ENCODE data around the gene KIF11. TPM values are rescaled to one million over a fixed set of nuclear protein-coding genes. Genes with fewer than 3 reads are reported as not detected.

The KIF11 gene
- total and polyA plus RNA-seq, 2 of the 13 experiments (the other 11 are each of a cell fraction or from before 2014, with no cell fraction given): 8.7 to 38.4 TPM

GRCh38 chr10:92689663-92690210 lies 96.8 kb downstream of the KIF11 start, which contains the start of gene HHEX:
HHEX (plus strand) TSS chr10:92689955; CDS start chr10:92689987, 32 bp downstream.
- peaks cover 0 to 5% of the 10 kb centered on the region in 2 experiments; a peak in 1 of 5 replicates for H3K36me3 ChIP-seq (replicated peaks in 1 of 2; ENCODE audit: control insufficient read depth in 1 of 2, insufficient read depth in 2 of 2, low read length in 2 of 2)
- CTCF ChIA-PET (ENCODE audit: low intra/inter-chr PET ratio, low total read pairs): no interaction called here
- no peaks in the 10 kb centered on the region for H3K9me3 ChIP-seq (ENCODE audit: low read length)
- intact Hi-C loops (cut with micrococcal nuclease; ENCODE audit: unreplicated experiment): loop anchor here (1.0 to 5.0 kb wide), 6 partner anchors 67 to 191 kb away; partner anchors contain the start of gene KIF11
- ATAC-seq: peak; percentile 89
- POLR2A ChIA-PET: interaction anchor here (0.8 to 2.6 kb wide), 14 partner anchors 9 to 679 kb away, joined by 3 to 27 read pairs (median 8); partner anchors contain the start of genes EXOC6 and IDE
- H3K4me1 ChIP-seq (ENCODE audit: insufficient read depth, low read length): peaks cover 29% of the 10 kb centered on the region
- peak within 1 kb of the TSS; percentile 92 for H3K9ac ChIP-seq (ENCODE audit: insufficient read depth, low read depth, low read length)
- no peak within 1 kb of the TSS for H2AFZ ChIP-seq (ENCODE audit: low read length)
- peak within 1 kb of the TSS; percentile 99 for H3K4me2 ChIP-seq (ENCODE audit: low read depth, low read length)
- 0% methylated on average over 4 of the region's 79 CpGs for WGBS (ENCODE audit: low lambda C conversion rate)
- H3K27ac ChIP-seq (ENCODE audit: extremely low read length, insufficient read depth, low read length): peak within 1 kb of the TSS; percentile 86
- no peak for FAIRE-seq
- H3K27me3 ChIP-seq (ENCODE audit: control insufficient read depth in 1 of 2, insufficient read depth in 2 of 2, low read length in 2 of 2): no peaks in the 10 kb centered on the region; a peak in 1 of 5 replicates
- no TSS peak for BruUV-seq (replicated peaks)
- H3K4me3 ChIP-seq (replicated peaks in 1 of 3; ENCODE audit: insufficient read depth in 1 of 3, low read depth in 2 of 3, low read length in 3 of 3): peak within 1 kb of the TSS; percentile 80 to 98 (median 94)
- peaks cover 13% of the 10 kb centered on the region; the same call in 1 of the 2 replicates for H4K20me1 ChIP-seq (ENCODE audit: insufficient read depth, low read length)
- peaks cover 54% of the 10 kb centered on the region for H3K79me2 ChIP-seq (ENCODE audit: insufficient read depth, low read length)
- peak; percentile 56 for DNase-seq (ENCODE audit: low spot score)
- in situ Hi-C loops (cut with HindIII; ENCODE audit: extremely low pct_ligation_motif_present, low pct_unique_long_range_greater_than_20kb): no loop called here
- TF ChIP-seq GABPA (IDR thresholded peaks at IDR 0.05; ENCODE audit: low read depth, low read length): peak; percentile 18; the same call in 1 of the 2 replicates
- no peak for TF ChIP-seq GABPA (CRISPR knock-in tag; IDR thresholded peaks at IDR 0.05; ENCODE audit: low read depth)
- TF ChIP-seq, protein P1, sequence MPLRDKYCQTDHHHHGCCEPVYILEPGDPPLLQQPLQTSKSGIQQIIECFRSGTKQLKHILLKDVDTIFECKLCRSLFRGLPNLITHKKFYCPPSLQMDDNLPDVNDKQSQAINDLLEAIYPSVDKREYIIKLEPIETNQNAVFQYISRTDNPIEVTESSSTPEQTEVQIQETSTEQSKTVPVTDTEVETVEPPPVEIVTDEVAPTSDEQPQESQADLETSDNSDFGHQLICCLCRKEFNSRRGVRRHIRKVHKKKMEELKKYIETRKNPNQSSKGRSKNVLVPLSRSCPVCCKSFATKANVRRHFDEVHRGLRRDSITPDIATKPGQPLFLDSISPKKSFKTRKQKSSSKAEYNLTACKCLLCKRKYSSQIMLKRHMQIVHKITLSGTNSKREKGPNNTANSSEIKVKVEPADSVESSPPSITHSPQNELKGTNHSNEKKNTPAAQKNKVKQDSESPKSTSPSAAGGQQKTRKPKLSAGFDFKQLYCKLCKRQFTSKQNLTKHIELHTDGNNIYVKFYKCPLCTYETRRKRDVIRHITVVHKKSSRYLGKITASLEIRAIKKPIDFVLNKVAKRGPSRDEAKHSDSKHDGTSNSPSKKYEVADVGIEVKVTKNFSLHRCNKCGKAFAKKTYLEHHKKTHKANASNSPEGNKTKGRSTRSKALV (CRISPR knock-in tag; IDR thresholded peaks at IDR 0.05): no peak
- TF ChIP-seq ZFP62 (CRISPR knock-in tag; IDR thresholded peaks at IDR 0.05): no peak
- TF ChIP-seq HCFC1 (IDR thresholded peaks at IDR 0.05; ENCODE audit: low read depth, low read length): no peak
- TF ChIP-seq HOXA7 (CRISPR knock-in tag; IDR thresholded peaks at IDR 0.05): no peak
- no peak for TF ChIP-seq ZNF451 (CRISPR knock-in tag; IDR thresholded peaks at IDR 0.05)
- no peak for TF ChIP-seq ZNF782 (CRISPR knock-in tag; IDR thresholded peaks at IDR 0.05; ENCODE audit: borderline replicate concordance)
- no peak for TF ChIP-seq ATRX (CRISPR knock-in tag; IDR thresholded peaks at IDR 0.05; ENCODE audit: borderline replicate concordance)
- TF ChIP-seq ZFX (CRISPR knock-in tag; IDR thresholded peaks at IDR 0.05; ENCODE audit: low read depth): no peak; the same call in 1 of the 2 replicates
- no peak for TF ChIP-seq ZNF530 (CRISPR knock-in tag; IDR thresholded peaks at IDR 0.05; ENCODE audit: low read depth)
- no peak for TF ChIP-seq HNF4G (IDR thresholded peaks at IDR 0.05; ENCODE audit: borderline replicate concordance, low read depth, low read length)
- TF ChIP-seq HNF4G (CRISPR knock-in tag; IDR thresholded peaks at IDR 0.05; ENCODE audit: borderline replicate concordance, low read depth): no peak
- no peak for TF ChIP-seq RBM39 (IDR thresholded peaks at IDR 0.05; ENCODE audit: low read depth, low read length, poor library complexity, severe bottlenecking)
- no peak for TF ChIP-seq CHD4 (IDR thresholded peaks at IDR 0.05; ENCODE audit: borderline replicate concordance, low read length)
- TF ChIP-seq PHB2 (IDR thresholded peaks at IDR 0.05; ENCODE audit: partially characterized antibody): no peak
- TF ChIP-seq ZNF441 (CRISPR knock-in tag; IDR thresholded peaks at IDR 0.05; ENCODE audit: borderline replicate concordance): peak; percentile 40; the same call in 1 of the 2 replicates
- peak; percentile 82 for TF ChIP-seq DRAP1 (CRISPR knock-in tag; IDR thresholded peaks at IDR 0.05)
- TF ChIP-seq FOXK2 (IDR thresholded peaks at IDR 0.05): no peak
- TF ChIP-seq, protein P2, sequence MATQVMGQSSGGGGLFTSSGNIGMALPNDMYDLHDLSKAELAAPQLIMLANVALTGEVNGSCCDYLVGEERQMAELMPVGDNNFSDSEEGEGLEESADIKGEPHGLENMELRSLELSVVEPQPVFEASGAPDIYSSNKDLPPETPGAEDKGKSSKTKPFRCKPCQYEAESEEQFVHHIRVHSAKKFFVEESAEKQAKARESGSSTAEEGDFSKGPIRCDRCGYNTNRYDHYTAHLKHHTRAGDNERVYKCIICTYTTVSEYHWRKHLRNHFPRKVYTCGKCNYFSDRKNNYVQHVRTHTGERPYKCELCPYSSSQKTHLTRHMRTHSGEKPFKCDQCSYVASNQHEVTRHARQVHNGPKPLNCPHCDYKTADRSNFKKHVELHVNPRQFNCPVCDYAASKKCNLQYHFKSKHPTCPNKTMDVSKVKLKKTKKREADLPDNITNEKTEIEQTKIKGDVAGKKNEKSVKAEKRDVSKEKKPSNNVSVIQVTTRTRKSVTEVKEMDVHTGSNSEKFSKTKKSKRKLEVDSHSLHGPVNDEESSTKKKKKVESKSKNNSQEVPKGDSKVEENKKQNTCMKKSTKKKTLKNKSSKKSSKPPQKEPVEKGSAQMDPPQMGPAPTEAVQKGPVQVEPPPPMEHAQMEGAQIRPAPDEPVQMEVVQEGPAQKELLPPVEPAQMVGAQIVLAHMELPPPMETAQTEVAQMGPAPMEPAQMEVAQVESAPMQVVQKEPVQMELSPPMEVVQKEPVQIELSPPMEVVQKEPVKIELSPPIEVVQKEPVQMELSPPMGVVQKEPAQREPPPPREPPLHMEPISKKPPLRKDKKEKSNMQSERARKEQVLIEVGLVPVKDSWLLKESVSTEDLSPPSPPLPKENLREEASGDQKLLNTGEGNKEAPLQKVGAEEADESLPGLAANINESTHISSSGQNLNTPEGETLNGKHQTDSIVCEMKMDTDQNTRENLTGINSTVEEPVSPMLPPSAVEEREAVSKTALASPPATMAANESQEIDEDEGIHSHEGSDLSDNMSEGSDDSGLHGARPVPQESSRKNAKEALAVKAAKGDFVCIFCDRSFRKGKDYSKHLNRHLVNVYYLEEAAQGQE (IDR thresholded peaks at IDR 0.05; ENCODE audit: borderline replicate concordance in 1 of 2, low read depth in 1 of 2, low read length in 2 of 2): peak in 1 of 2 experiments; percentile 58; a peak in 2 of 4 replicates

All from HepG2 (cell line).